Measurements from ENCODE around the gene CFAP73. TPM values are rescaled to one million over a fixed set of nuclear protein-coding genes. Genes with fewer than 3 reads are reported as not detected.

Gene CFAP73
- total and polyA plus RNA-seq, 2 of the 8 experiments (the other 6 are each of a cell fraction or from before 2014, with no cell fraction given) = 0.45 to 0.56 TPM

- Histone ChIP-seq H3K4me1 (replicated peaks in 1 of 4; ENCODE audit: control insufficient read depth in 3 of 4, insufficient read depth in 4 of 4, low read length in 3 of 4) (peaks cover 7 to 23% (median 19%) of the 10 kb centered on the region in 4 experiments), H3K4ac (replicated peaks; ENCODE audit: insufficient read length, low read depth, low read length) (no peak overlapping the region), H3K36me3 (ENCODE audit: control insufficient read depth in 2 of 4, insufficient read depth in 4 of 4, low read length in 3 of 4) (no peaks in the 10 kb centered on the region), H3K4me3 (ENCODE audit: extremely low read depth in 1 of 4, insufficient read depth in 2 of 4, low read depth in 3 of 4, low read length in 4 of 4) (no peak overlapping the region), H3K23me2 (ENCODE audit: low read depth, low read length) (peaks cover 11% of the 10 kb centered on the region; the same call in 1 of the 2 replicates), H3K18ac (ENCODE audit: extremely low read depth, low read length) (no peak overlapping the region), H3K9ac (replicated peaks in 1 of 4; ENCODE audit: extremely low read depth in 1 of 4, low read depth in 3 of 4, low read length in 3 of 4) (no peak overlapping the region), H3K79me1 (ENCODE audit: low read depth, low read length) (no peaks in the 10 kb centered on the region), H3K14ac (ENCODE audit: insufficient read length) (no peak overlapping the region), H2AK5ac (ENCODE audit: low read depth, low read length) (no peak overlapping the region), H3K23ac (ENCODE audit: insufficient read length) (no peak overlapping the region), H4K20me1 (replicated peaks in 1 of 2; ENCODE audit: control insufficient read depth in 1 of 2, insufficient read depth in 2 of 2, low read length in 2 of 2) (peaks cover 0 to 2% of the 10 kb centered on the region in 2 experiments), H3K79me2 (ENCODE audit: control insufficient read depth in 1 of 2, insufficient read depth in 2 of 2, low read length in 2 of 2) (no peaks in the 10 kb centered on the region), H2BK120ac (replicated peaks; ENCODE audit: low read depth, low read length) (no peak overlapping the region), H3K9me3 (ENCODE audit: insufficient read depth in 2 of 2, low read depth in 1 of 2, low read length in 1 of 2) (no peaks in the 10 kb centered on the region), H2BK12ac (ENCODE audit: low read depth, low read length) (peak overlapping the region; percentile 4; the same call in 1 of the 2 replicates), H4K8ac (ENCODE audit: extremely low read depth, insufficient read depth, low read length) (no peak overlapping the region), H3K27ac (ENCODE audit: low read depth, low read length) (no peak overlapping the region), H4K5ac (ENCODE audit: insufficient read length, low read depth, low read length) (no peak overlapping the region), H2AFZ (ENCODE audit: low read length) (no peak overlapping the region), H2BK15ac (ENCODE audit: low read length) (0 out of 2 replicates have a peak overlapping the region, but pooled peaks have one; percentile 65), H3K56ac (replicated peaks; ENCODE audit: insufficient read length, low read depth, low read length) (no peak overlapping the region), H3K4me2 (ENCODE audit: insufficient read depth in 1 of 2, low read depth in 2 of 2, low read length in 2 of 2) (no peak overlapping the region; a peak in 1 of 4 replicates), H2BK5ac (ENCODE audit: low read depth, low read length) (no peak overlapping the region), H4K91ac (replicated peaks; ENCODE audit: insufficient read length, low read length) (no peak overlapping the region), H3K27me3 (replicated peaks in 1 of 4; ENCODE audit: control insufficient read depth in 3 of 4, extremely low read depth in 1 of 4, insufficient read depth in 3 of 4, low read length in 3 of 4) (peaks cover 1 to 34% (median 26%) of the 10 kb centered on the region in 4 experiments), H2BK20ac (ENCODE audit: low read length) (no peak overlapping the region; the same call in 1 of the 2 replicates)
- CTCF ChIA-PET (ENCODE audit: partially characterized antibody) = interaction anchor here (0.5 to 7.9 kb wide), 14 partner anchors 8 to 1578 kb away, joined by 3 to 51 read pairs (median 5); partner anchors contain the start of gene RASAL1
- POLR2A ChIA-PET (ENCODE audit: partially characterized antibody) = no interaction called here
- 94% methylated on average over 3 of the region's 3 CpGs; no CpG with 5 or more reads in 1 of the 2 experiments for WGBS, 2 experiments (ENCODE audit: extremely low coverage in 1 of 2, insufficient coverage in 1 of 2, insufficient read length in 1 of 2, insufficient replicate concordance in 2 of 2, low coverage in 1 of 2, low lambda C conversion rate in 2 of 2, missing lambda C conversion rate in 1 of 2)
- FAIRE-seq (no peak), DNase-seq (ENCODE audit: low read depth in 1 of 2, low spot score in 2 of 2) (no peak)
- TF ChIP-seq SRF (IDR thresholded peaks at IDR 0.05; ENCODE audit: low read depth, low read length) (no peak), FOSL1 (IDR thresholded peaks at IDR 0.05; ENCODE audit: insufficient read depth, low read depth, low read length) (no peak), TAF7 (optimal IDR thresholded peaks at IDR 0.05; ENCODE audit: borderline replicate concordance, low read depth, low read length) (no peak), JUND (IDR thresholded peaks at IDR 0.05; ENCODE audit: low read length) (no peak), HDAC2 (IDR thresholded peaks at IDR 0.05; ENCODE audit: borderline replicate concordance in 1 of 2, low read depth in 2 of 2, low read length in 2 of 2) (no peak), RFX5 (IDR thresholded peaks at IDR 0.05; ENCODE audit: borderline replicate concordance, low read depth, low read length) (no peak), RBBP5 (IDR thresholded peaks at IDR 0.05; ENCODE audit: borderline replicate concordance, low read depth, low read length) (no peak), POLR2AphosphoS5 (IDR thresholded peaks at IDR 0.05; ENCODE audit: low read depth, low read length) (no peak), BRCA1 (IDR thresholded peaks at IDR 0.05; ENCODE audit: low read depth, low read length) (no peak), CREB1 (IDR thresholded peaks at IDR 0.05) (no peak)
Measured at GRCh38 chr12:113151655-113152054, 2.1 kb downstream of the CFAP73 start.

Data from H1 (cell line).